DMS 273 (cell line): ENCODE measurements around the gene GPR84.
A peak's percentile ranks its signal among the peaks of the same experiment; 100 is the strongest.

Source experiments
- DNase-seq: peaks from one replicate; lab custom pipeline; 2025; ENCODE audit not compliant: unreplicated experiment; lab: John Stamatoyannopoulos, UW

GPR84 gene

DNA sequence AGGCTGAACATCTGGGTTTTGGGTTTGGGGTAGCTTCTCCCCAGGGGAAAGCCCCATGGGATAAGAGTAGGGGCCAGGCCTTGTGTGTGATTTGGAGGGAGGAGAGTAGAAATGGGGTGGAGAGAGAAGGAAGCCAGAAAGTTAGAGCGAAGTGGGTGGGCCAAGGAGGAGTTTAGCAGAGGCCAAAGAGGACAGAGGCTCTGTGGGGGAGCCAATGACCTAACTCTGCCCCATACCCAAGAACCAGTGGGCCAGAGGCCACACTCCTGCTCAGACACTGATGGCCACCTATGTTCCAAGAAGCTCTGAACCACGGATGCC lies 10.9 kb upstream of the GPR84 start:
- no peak for DNase-seq

DNA sequence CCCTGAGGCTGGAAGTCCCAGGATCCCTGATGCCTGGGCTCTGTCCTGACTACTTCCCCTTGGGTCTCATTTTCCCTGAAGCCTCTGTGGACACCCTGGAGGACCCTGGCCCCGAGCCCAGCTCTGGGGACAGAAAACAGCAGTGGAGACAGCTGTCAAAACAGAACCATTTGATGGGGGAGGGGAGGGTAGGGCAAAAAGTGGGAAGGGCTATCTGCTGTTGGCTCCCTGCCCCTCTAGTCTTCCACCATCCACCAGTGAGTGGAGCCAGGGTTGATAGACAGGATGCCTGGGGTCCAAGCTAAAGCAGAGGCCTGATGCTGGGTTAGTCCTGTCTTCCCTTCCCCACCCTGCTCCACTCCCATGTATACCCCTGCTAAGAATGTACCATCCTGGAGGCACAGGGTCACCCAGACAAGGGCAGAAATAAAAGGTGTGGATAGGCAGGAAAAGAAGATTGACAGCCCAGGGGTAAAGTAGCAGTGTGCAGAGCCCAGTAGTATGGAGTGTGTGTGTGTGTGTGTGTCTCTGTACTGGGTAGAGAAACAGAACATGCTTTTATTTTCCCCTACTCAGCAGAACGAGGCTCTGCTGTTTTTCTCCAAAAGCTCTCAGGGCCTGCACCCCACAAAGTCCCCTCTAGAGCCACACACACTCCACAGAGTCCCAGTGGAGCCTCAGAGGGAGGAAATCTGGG lies 10.4 kb upstream of the GPR84 start:
- DNase-seq = peak; percentile 32

GRCh38 chr12:54373649-54374561 lies 9.6 kb upstream of the GPR84 start:
- DNase-seq = no peak

DNA sequence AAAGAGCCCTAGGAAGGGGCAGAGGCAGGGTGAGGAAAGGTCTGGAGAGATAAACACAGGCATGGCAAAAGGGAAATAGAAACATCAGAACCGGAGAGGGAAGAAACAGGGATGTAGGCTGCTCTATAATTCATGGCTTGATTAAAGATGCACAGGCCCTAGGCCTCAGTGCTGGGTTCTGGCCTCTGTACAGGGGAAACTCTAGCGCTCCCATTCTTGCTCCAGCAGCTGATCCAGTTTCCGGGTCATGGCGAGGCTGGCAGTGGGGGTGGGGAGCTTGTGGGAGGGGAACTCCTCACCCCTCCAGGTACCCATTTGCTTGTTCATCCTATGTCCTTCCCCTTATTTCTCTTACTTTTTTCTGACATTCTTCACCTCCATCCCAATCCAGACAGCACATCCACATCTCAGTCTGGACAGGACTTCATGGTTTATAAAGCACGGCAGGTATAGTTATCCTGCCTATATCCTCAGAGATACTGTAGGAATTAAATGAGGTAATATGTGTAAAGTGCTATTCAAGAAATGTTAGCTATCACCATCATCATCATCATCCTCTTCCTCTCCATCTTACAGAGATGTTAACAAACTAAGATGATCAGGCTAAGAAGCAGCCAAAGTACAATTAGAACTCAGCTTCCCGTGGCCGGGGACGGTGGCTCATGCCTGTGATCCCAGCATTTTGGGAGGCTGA lies 8.0 kb upstream of the GPR84 start:
- peak; percentile 52 for DNase-seq

GRCh38 chr12:54371328-54372112 lies 7.2 kb upstream of the GPR84 start:
- DNase-seq = peak; percentile 52

GRCh38 chr12:54370171-54370730 lies 6.0 kb upstream of the GPR84 start:
- peak; percentile 83 for DNase-seq

DNA sequence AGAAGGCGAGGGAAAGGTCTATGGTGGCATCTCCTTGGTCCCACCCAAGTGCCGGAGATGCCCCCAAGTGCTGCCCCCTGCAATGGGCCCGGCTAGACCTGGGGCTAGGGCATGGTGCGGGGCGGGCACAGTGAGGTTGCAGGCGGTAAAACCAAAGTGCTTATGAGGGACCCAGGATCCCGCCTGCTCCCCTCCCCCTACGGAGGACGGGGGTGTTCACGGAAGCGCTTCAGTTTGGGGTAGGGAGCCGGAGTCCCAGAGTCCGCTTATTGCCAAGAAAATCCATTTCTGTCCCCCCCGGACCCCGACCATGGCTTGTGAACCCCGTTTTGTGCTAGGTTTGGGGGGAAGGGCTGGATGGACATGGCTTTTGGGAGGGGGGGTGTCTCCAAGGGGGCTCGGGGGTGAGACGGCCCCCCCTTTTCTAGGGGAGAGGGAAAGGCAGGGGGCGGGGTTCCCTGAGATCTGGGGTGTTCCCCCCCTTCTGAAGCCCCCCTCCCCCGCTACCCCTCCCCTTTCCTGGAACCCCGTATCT lies 5.4 kb upstream of the GPR84 start:
- peak; percentile 24 for DNase-seq

DNA sequence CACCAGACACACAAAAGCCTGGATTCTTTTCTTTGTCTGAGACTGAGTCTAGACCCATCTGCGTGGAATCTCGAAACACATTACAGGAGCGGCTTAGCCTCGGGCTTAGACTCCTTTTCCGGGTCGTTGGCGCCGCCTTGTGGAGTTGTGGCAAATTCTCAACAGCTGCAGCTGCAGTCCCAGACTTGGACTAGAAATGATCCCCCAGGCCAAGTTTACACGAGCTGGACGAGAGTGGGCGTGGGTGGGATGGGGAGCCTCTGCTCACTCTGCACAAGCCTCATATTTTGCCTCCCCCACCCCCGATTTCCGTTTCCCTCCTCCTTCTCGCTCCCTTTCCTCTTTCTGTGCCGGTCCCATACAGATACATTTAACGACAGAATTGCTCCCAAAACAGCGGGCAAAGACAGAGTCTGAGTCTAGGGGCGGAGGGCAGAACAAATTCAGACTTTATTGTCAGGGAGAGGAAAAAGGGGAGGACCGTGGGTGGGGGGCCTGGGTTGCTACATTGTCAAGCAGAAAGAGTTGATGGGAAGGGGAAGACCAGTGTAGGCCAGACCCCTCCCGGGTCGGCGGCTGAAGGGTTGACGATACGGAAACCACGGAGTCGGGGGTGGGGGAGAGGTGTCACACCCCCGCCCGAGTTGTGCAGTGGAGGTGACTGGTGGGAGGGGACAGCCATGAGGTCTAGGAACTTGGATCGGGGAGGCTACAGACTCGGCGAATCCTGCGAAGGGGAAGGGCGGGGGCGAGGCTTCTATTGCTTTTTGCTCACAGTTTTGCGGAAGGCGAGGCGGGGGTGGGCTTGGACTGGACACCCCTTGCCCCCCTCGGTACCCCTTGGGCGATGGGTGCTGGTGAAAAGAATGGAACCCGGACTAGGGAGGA lies 4.7 kb upstream of the GPR84 start:
- peak; percentile 92 for DNase-seq

- DNase-seq = no peak
Measured at GRCh38 chr12:54368025-54368708, 3.9 kb upstream of the GPR84 start.

- no peak for DNase-seq
Measured at GRCh38 chr12:54363618-54364017, 668 bp downstream of the GPR84 start.

GRCh38 chr12:54363047-54363446 lies 1.2 kb downstream of the GPR84 start:
- no peak for DNase-seq

GRCh38 chr12:54360717-54361456 lies 3.4 kb downstream of the GPR84 start:
- peak; percentile 88 for DNase-seq

GRCh38 chr12:54359762-54360351 lies 4.4 kb downstream of the GPR84 start:
- no peak for DNase-seq

DNA sequence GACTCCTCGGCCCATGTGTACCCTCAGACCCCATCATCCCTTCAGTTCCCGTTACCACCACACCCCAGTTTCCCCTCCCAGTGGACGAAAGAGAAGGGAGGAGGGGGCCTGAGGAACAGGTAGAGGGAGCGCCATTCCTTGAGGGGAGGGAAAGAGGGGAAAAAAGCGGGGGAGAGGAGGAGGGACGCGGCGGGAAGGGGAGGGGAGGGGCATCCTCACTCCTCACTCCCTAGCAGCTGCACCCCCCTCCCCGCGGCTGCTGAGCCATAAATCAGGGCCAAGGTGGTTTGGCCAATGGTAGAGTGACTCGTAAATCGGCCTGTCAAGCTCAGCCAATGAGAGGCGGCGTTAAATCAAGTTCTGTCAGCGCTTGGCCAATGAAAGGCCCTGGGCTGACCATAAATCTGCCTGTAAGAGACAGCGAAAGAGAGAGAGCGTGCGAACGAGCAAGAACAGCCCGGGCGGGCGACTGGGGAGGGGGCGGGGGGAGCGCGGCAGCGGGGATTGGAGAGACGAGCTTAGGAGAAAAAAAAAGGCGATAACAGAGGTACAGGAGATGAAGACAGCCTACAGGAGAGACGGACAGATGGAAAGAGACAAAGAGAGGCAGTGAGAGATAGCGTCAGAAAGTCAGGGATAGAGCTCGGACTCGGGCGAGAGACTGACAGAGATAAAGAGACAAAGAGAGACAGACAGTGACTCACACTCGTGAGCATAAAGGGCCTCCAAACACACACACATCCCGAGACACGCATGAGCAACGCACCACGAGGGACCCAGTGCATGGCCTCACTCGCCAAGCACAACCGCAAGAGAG lies 5.1 kb downstream of the GPR84 start:
- peak; percentile 98 for DNase-seq

- DNase-seq = peak; percentile 43
Measured at GRCh38 chr12:54358191-54358944, 5.9 kb downstream of the GPR84 start.

DNA sequence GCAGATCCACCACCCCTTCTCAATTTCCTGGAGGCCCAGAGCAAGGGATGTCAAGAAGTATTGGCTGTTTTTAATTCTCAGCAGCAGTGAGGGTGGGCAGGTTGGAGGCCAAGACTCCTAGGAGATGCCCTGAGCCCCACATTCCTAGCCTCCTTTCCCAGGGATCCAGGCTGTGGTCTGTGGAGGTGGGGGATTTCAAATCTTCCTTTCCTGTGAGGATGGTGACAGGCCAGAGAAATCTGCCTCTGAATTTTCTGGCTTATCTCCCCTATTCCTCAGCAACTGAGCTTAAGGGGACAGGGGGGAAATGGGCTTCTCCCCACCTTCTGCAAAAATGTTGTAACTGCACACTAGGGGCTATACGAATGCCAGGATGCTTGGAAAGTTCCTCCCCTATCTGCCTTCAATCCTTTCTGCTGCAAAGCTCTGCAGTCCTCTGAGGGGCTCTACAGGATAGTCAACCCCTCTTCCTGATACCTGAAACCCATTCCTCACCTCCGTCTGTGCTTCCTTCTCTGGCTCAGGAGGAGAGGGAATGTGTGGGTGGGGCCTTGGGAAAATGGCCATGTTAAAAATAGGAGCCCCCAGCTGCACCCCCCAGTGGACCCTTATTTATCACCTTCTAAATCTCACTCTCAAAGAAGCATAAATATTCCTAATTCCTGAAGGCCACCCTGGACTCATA lies 6.6 kb downstream of the GPR84 start:
- DNase-seq = no peak
